Smooth muscle cell (in vitro differentiated cells): ENCODE data around the gene CAPZA2. TPM values are rescaled to one million over a fixed set of nuclear protein-coding genes. Genes with fewer than 3 reads are reported as not detected.
"Not testable (repeated sequence)": the region's sequence is repeated elsewhere in the genome, so short reads cannot be mapped to it uniquely, and the experiment has no call there.

Experiments
- DNase-seq: peaks from one replicate; lab custom pipeline; 2025; ENCODE audit not compliant: unreplicated experiment; lab: John Stamatoyannopoulos, UW
- H2AFZ ChIP-seq: fragments of 200-600 bp; sonication (generic); 2 replicates; pipeline ENCODE4 v1.6.0; 2016; ENCODE audit warnings: antibody characterized with exemption, low read depth, mild to moderate bottlenecking
- H3F3A ChIP-seq: fragments of 200-600 bp; sonication (generic); 2 replicates; pipeline ENCODE4 v1.6.0; 2017; ENCODE audit warnings: antibody characterized with exemption, low read depth
- H3K27ac ChIP-seq: fragments of 200-600 bp; sonication (generic); 2 replicates; pipeline ENCODE4 v1.5.1; 2016; ENCODE audit warnings: low read depth, mild to moderate bottlenecking
- H3K27me3 ChIP-seq: fragments of 200-600 bp; sonication (generic); 2 replicates; pipeline ENCODE4 v1.6.1; 2016; ENCODE audit warnings: low read depth, mild to moderate bottlenecking
- H3K36me3 ChIP-seq: fragments of 200-600 bp; sonication (generic); 2 replicates; pipeline ENCODE4 v1.5.1; 2016; ENCODE audit warnings: low read depth
- H3K4me1 ChIP-seq: fragments of 200-600 bp; sonication (generic); 2 replicates; pipeline ENCODE4 v1.5.1; 2016; ENCODE audit warnings: low read depth
- H3K4me2 ChIP-seq: fragments of 200-600 bp; sonication (generic); 2 replicates; pipeline ENCODE4 v1.6.0; 2016; ENCODE audit warnings: mild to moderate bottlenecking
- H3K4me3 ChIP-seq: fragments of 200-600 bp; sonication (generic); 2 replicates; pipeline ENCODE4 v1.5.1; 2016; ENCODE audit warnings: mild to moderate bottlenecking
- H3K79me2 ChIP-seq: fragments of 200-600 bp; sonication (generic); 2 replicates; pipeline ENCODE4 v1.6.0; 2016; ENCODE audit warnings: low read depth, mild to moderate bottlenecking
- H3K9ac ChIP-seq: fragments of 200-600 bp; sonication (generic); 2 replicates; pipeline ENCODE4 v1.6.0; 2016; ENCODE audit warnings: low read depth
- H3K9me3 ChIP-seq: fragments of 200-600 bp; sonication (generic); replicated peaks from 2 replicates; pipeline ENCODE4 v1.5.1; 2016; ENCODE audit warnings: low read depth
- H4K20me1 ChIP-seq: fragments of 200-600 bp; sonication (generic); 2 replicates; pipeline ENCODE4 v1.6.0; 2016; ENCODE audit warnings: low read depth
- CTCF ChIP-seq: fragments of 200-600 bp; sonication (generic); IDR thresholded peaks from 2 replicates; pipeline ENCODE4 v1.5.1; 2017; ENCODE audit warnings: borderline replicate concordance, mild to moderate bottlenecking, antibody characterized with exemption; ENCODE audit not compliant: insufficient read depth, poor library complexity, severe bottlenecking
- WGBS: methylation state at CpG from one replicate; pipeline ENCODE4 v1.1.7; 2016; ENCODE audit warnings: low lambda C conversion rate; 5-methylcytosine and 5-hydroxymethylcytosine counted together
- polyA plus RNA-seq: library from polyadenylated mRNA; unstranded; fragments of >200 nt; fragmentation: Nextera tagmentation; extraction: Ambion mirVana; gene quantifications from 2 replicates; pipeline ENCODE4 v1.2.1, GENCODE V29; 2016
- total RNA-seq: library from RNA; depleted of rRNA; stranded (reverse); fragments of >200 nt; gene quantifications from 2 replicates; pipeline ENCODE4 v1.2.3, GENCODE V29; 2014

CAPZA2 gene
- total and polyA plus RNA-seq, 2 experiments from 2014 or later: 143 to 161 TPM

GRCh38 chr7:116820149-116820548, 42.2 kb upstream of the CAPZA2 start:
- 99% methylated on average over 3 of the region's 3 CpGs for WGBS
- no peaks in the 10 kb centered on the region for H3K36me3 ChIP-seq
- no peak overlapping the region for H3K4me3 ChIP-seq
- H3K27me3 ChIP-seq: no peaks in the 10 kb centered on the region
- H3K79me2 ChIP-seq: no peaks in the 10 kb centered on the region
- DNase-seq: no peak
- no peaks in the 10 kb centered on the region for H4K20me1 ChIP-seq
- no peaks in the 10 kb centered on the region for H3K9me3 ChIP-seq
- H3F3A ChIP-seq: no peaks in the 10 kb centered on the region
- no peak overlapping the region for H2AFZ ChIP-seq
- H3K9ac ChIP-seq: no peak overlapping the region
- no peak overlapping the region for H3K4me2 ChIP-seq
- no peaks in the 10 kb centered on the region for H3K4me1 ChIP-seq
- TF ChIP-seq CTCF: no peak
- H3K27ac ChIP-seq: no peak overlapping the region

- not testable (repeated sequence) for H3K79me2 ChIP-seq, H3K9ac ChIP-seq, H3F3A ChIP-seq, H3K4me3 ChIP-seq, H3K9me3 ChIP-seq, H4K20me1 ChIP-seq, H2AFZ ChIP-seq, H3K4me1 ChIP-seq, H3K36me3 ChIP-seq, H3K4me2 ChIP-seq, DNase-seq, H3K27me3 ChIP-seq, H3K27ac ChIP-seq
- 95% methylated on average over 4 of the region's 4 CpGs for WGBS
Measured at GRCh38 chr7:116821647-116822046, 40.7 kb upstream of the CAPZA2 start.

- H2AFZ ChIP-seq: no peak overlapping the region
- H3K27me3 ChIP-seq: no peaks in the 10 kb centered on the region
- no peaks in the 10 kb centered on the region for H3K36me3 ChIP-seq
- DNase-seq: no peak
- no peaks in the 10 kb centered on the region for H3K4me1 ChIP-seq
- H3K27ac ChIP-seq: no peak overlapping the region
- TF ChIP-seq CTCF: no peak
- H3K9ac ChIP-seq: no peak overlapping the region
- H3K9me3 ChIP-seq: no peaks in the 10 kb centered on the region
- H3K4me3 ChIP-seq: no peak overlapping the region
- H3F3A ChIP-seq: no peaks in the 10 kb centered on the region
- no peaks in the 10 kb centered on the region for H3K79me2 ChIP-seq
- H4K20me1 ChIP-seq: no peaks in the 10 kb centered on the region
- H3K4me2 ChIP-seq: no peak overlapping the region
Measured at GRCh38 chr7:116824449-116824848, 37.9 kb upstream of the CAPZA2 start.

- no peak overlapping the region for H3K4me2 ChIP-seq
- no peaks in the 10 kb centered on the region for H3K36me3 ChIP-seq
- H3K9ac ChIP-seq: no peak overlapping the region
- 90% methylated on average over 4 of the region's 4 CpGs for WGBS
- H4K20me1 ChIP-seq: no peaks in the 10 kb centered on the region
- DNase-seq: no peak
- H3K27me3 ChIP-seq: no peaks in the 10 kb centered on the region
- H3K4me1 ChIP-seq: no peaks in the 10 kb centered on the region
- no peak for TF ChIP-seq CTCF
- H3K4me3 ChIP-seq: no peak overlapping the region
- H3K27ac ChIP-seq: no peak overlapping the region
- H3F3A ChIP-seq: no peaks in the 10 kb centered on the region
- H3K9me3 ChIP-seq: no peaks in the 10 kb centered on the region
- no peak overlapping the region for H2AFZ ChIP-seq
- H3K79me2 ChIP-seq: no peaks in the 10 kb centered on the region
Measured at GRCh38 chr7:116828281-116828680, 34.1 kb upstream of the CAPZA2 start.
